ENCODE results near the gene OBSCN. TPM values are rescaled to one million over a fixed set of nuclear protein-coding genes. Genes with fewer than 3 reads are reported as not detected.

The OBSCN gene
- total RNA-seq, 1 experiment from 2014 or later, result 33.3 TPM

GRCh38 chr1:228274452-228275178, 66.8 kb downstream of the OBSCN start:
- Histone ChIP-seq H3K18ac (ENCODE audit: insufficient read length, low read depth, low read length) (no peak overlapping the region), H3K14ac (ENCODE audit: insufficient read depth, low read length) (no peak overlapping the region), H3K56ac (ENCODE audit: insufficient read length, low read depth, low read length) (no peak overlapping the region), H3K4ac (ENCODE audit: low read depth, low read length) (no peak overlapping the region), H3K27me3 (ENCODE audit: insufficient read depth, low read length) (no peaks in the 10 kb centered on the region), H3K4me2 (ENCODE audit: insufficient read depth, insufficient read length, low read length) (peak overlapping the region; percentile 37), H2AK5ac (ENCODE audit: insufficient read length, low read length) (no peak overlapping the region), H2AFZ (ENCODE audit: low read length) (no peak overlapping the region), H3K79me1 (ENCODE audit: insufficient read depth, low read depth, low read length, poor library complexity, severe bottlenecking) (no peaks in the 10 kb centered on the region), H3T11ph (ENCODE audit: low read length) (no peak overlapping the region), H4K20me1 (ENCODE audit: control insufficient read depth, insufficient read depth, insufficient read length) (no peaks in the 10 kb centered on the region), H2BK15ac (ENCODE audit: low read depth, low read length) (no peak overlapping the region), H2BK120ac (ENCODE audit: low read depth, low read length, poor library complexity, severe bottlenecking) (no peak overlapping the region), H4K91ac (ENCODE audit: insufficient read length, low read depth, low read length) (no peak overlapping the region), H3K27ac (ENCODE audit: insufficient read length, low read depth, low read length) (no peak overlapping the region), H2BK20ac (ENCODE audit: low read depth, low read length, poor library complexity, severe bottlenecking) (no peak overlapping the region), H2BK5ac (ENCODE audit: insufficient read length, low read length) (no peak overlapping the region), H4K5ac (ENCODE audit: insufficient read length, low read depth, low read length) (no peak overlapping the region), H3K23ac (ENCODE audit: insufficient read length, low read depth, low read length) (no peak overlapping the region), H3K79me2 (ENCODE audit: insufficient read depth, low read length) (no peaks in the 10 kb centered on the region), H4K8ac (replicated peaks; ENCODE audit: insufficient read length, low read depth, low read length) (no peak overlapping the region), H3K4me1 (ENCODE audit: insufficient read depth, low read length) (no peaks in the 10 kb centered on the region), H2BK12ac (ENCODE audit: insufficient read length, low read depth, low read length) (no peak overlapping the region), H3K9me3 (ENCODE audit: control insufficient read depth, low read depth, low read length) (no peaks in the 10 kb centered on the region), H3K23me2 (ENCODE audit: insufficient read length, low read depth, low read length, poor library complexity, severe bottlenecking) (peaks cover 6% of the 10 kb centered on the region), H3K9ac (ENCODE audit: extremely low read depth, insufficient read length, low read length) (no peak overlapping the region)
- WGBS (ENCODE audit: extremely low coverage, insufficient read length, low lambda C conversion rate), result no CpG with 5 or more reads among the region's 25 CpGs
- Mint-ChIP-seq H3K27ac (peak overlapping the region in 1 of 3 experiments; percentile 90; a peak in 1 of 7 replicates), H3K4me3 (peak overlapping the region; percentile 60 to 76), H3K9me3 (no peaks in the 10 kb centered on the region), H3K27me3 (ENCODE audit: low read depth) (peaks cover 8% of the 10 kb centered on the region), H3K4me1 (peaks cover 2 to 3% of the 10 kb centered on the region in 2 experiments; a peak in 2 of 4 replicates), H3K36me3 (ENCODE audit: insufficient read depth in 1 of 3, low read depth in 3 of 3) (peaks cover 3 to 14% (median 4%) of the 10 kb centered on the region in 3 experiments; a peak in 6 of 7 replicates)
- DNase-seq, result peak; percentile 42
- TF ChIP-seq CTCF (conservative IDR thresholded peaks at IDR 0.05), result peak; percentile 14; the same call in 2 of the 3 replicates

Measured in H9 (cell line).